Osteoblast (primary cell): ENCODE data around the gene VCX2. TPM values are rescaled to one million over a fixed set of nuclear protein-coding genes. Genes with fewer than 3 reads are reported as not detected.

ENCODE experiments used
- DNase-seq: peaks from one replicate; pipeline ENCODE4 v3.0.0; 2011; ENCODE audit warnings: low spot score, mixed read lengths; ENCODE audit not compliant: insufficient read length; ENCODE audit errors: missing footprints
- H2AFZ ChIP-seq: 2 replicates; pipeline ENCODE4 v1.6.0; 2011; ENCODE audit warnings: mild to moderate bottlenecking, low read length
- H3K27ac ChIP-seq: 2 replicates; pipeline ENCODE4 v1.5.1; 2011; ENCODE audit warnings: mild to moderate bottlenecking, low read depth, low read length, moderate library complexity
- H3K27me3 ChIP-seq: 2 replicates; pipeline ENCODE4 v1.6.0; 2012; ENCODE audit warnings: mild to moderate bottlenecking, control low read depth, inconsistent platforms, low read length, moderate library complexity; ENCODE audit not compliant: insufficient read depth
- H3K36me3 ChIP-seq: 2 replicates; pipeline ENCODE4 v1.5.1; 2011; ENCODE audit warnings: mild to moderate bottlenecking, low read length, control low read depth, moderate library complexity; ENCODE audit not compliant: insufficient read depth
- H3K4me1 ChIP-seq: 2 replicates; pipeline ENCODE4 v1.5.1; 2011; ENCODE audit warnings: mild to moderate bottlenecking, low read length, control low read depth, moderate library complexity; ENCODE audit not compliant: insufficient read depth
- H3K4me2 ChIP-seq: 2 replicates; pipeline ENCODE4 v1.6.0; 2011; ENCODE audit warnings: mild to moderate bottlenecking, low read length; ENCODE audit not compliant: insufficient read depth
- H3K4me3 ChIP-seq: fragments of 200-600 bp; sonication (generic); 3 replicates; pipeline ENCODE4 v1.5.1; 2012; ENCODE audit warnings: mild to moderate bottlenecking, low read length, inconsistent platforms; ENCODE audit not compliant: insufficient read depth
- H3K79me2 ChIP-seq: 2 replicates; pipeline ENCODE4 v1.6.0; 2012; ENCODE audit warnings: mild to moderate bottlenecking, low read length, control low read depth, inconsistent platforms; ENCODE audit not compliant: insufficient read depth
- H3K9me3 ChIP-seq: 2 replicates; pipeline ENCODE4 v1.5.1; 2011; ENCODE audit warnings: low read depth, low read length, control low read depth
- H4K20me1 ChIP-seq: 2 replicates; pipeline ENCODE4 v1.6.0; 2012; ENCODE audit warnings: mild to moderate bottlenecking, low read length, control low read depth; ENCODE audit not compliant: insufficient read depth
- total RNA-seq: library from RNA; depleted of rRNA; stranded (reverse); fragments of >200 nt; gene quantifications from 2 replicates; pipeline ENCODE4 v1.2.3, GENCODE V29; 2012
- TF ChIP-seq, protein P1 (sequence below): IDR thresholded peaks from 2 replicates; pipeline ENCODE4 v1.5.1; 2011; ENCODE audit warnings: mild to moderate bottlenecking, low read depth, low read length, moderate library complexity; ENCODE audit errors: extremely low read depth

VCX2 gene
- total RNA-seq, 1 donor = not detected

DNA sequence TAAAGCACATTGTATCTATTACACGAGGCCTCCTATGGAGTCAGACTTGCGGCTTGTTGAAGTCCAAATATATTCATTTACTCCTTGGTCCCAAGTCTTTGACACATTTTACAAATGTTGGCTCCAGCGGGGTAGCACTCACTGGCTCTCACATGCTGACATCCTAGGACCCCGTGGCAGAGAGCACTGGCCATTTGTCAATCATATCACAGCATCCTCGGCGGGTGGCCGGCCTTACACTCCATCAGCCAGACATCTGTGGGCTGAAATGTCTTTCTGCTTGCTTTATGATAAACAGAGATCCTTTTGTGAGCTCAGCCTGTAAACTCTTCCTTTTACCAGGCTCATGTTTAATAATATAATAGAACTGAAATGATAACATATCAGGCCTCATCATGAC is 25.7 kb upstream of the VCX2 start:
- Histone ChIP-seq H3K4me1 (no peaks in the 10 kb centered on the region), H3K9me3 (peaks cover 2% of the 10 kb centered on the region), H3K36me3 (no peaks in the 10 kb centered on the region), H3K27me3 (no peaks in the 10 kb centered on the region), H3K4me2 (no peak overlapping the region), H3K27ac (no peak overlapping the region), H3K79me2 (no peaks in the 10 kb centered on the region), H3K4me3 (no peak overlapping the region), H2AFZ (no peak overlapping the region), H4K20me1 (no peaks in the 10 kb centered on the region)
- DNase-seq = no peak
- TF ChIP-seq, protein P1, sequence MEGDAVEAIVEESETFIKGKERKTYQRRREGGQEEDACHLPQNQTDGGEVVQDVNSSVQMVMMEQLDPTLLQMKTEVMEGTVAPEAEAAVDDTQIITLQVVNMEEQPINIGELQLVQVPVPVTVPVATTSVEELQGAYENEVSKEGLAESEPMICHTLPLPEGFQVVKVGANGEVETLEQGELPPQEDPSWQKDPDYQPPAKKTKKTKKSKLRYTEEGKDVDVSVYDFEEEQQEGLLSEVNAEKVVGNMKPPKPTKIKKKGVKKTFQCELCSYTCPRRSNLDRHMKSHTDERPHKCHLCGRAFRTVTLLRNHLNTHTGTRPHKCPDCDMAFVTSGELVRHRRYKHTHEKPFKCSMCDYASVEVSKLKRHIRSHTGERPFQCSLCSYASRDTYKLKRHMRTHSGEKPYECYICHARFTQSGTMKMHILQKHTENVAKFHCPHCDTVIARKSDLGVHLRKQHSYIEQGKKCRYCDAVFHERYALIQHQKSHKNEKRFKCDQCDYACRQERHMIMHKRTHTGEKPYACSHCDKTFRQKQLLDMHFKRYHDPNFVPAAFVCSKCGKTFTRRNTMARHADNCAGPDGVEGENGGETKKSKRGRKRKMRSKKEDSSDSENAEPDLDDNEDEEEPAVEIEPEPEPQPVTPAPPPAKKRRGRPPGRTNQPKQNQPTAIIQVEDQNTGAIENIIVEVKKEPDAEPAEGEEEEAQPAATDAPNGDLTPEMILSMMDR = no peak

DNA sequence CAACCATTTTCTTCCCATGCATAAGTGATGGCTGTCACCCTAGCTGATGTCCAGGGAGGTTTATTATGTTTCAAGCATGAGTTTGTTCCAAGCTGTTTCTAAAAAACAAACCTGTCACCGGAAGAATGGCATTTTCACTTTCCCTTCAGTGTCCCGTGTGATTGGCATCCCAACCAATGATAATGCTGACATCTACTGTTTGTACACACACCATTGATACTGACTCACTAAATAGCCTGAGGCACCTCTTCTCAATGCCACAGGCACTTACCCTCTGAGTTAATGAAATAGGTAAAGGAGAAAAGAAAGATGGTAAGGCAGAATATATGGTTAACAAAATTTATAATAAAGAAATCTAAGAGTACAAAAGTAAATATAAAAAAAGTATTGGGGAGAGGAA is 23.1 kb upstream of the VCX2 start:
- DNase-seq = no peak
- Histone ChIP-seq H3K4me2 (no peak overlapping the region), H3K9me3 (peaks cover 2% of the 10 kb centered on the region), H3K27ac (no peak overlapping the region), H3K79me2 (no peaks in the 10 kb centered on the region), H2AFZ (no peak overlapping the region), H4K20me1 (no peaks in the 10 kb centered on the region), H3K4me1 (no peaks in the 10 kb centered on the region), H3K36me3 (no peaks in the 10 kb centered on the region), H3K4me3 (no peak overlapping the region), H3K27me3 (no peaks in the 10 kb centered on the region)
- TF ChIP-seq, protein P1 = no peak

DNA sequence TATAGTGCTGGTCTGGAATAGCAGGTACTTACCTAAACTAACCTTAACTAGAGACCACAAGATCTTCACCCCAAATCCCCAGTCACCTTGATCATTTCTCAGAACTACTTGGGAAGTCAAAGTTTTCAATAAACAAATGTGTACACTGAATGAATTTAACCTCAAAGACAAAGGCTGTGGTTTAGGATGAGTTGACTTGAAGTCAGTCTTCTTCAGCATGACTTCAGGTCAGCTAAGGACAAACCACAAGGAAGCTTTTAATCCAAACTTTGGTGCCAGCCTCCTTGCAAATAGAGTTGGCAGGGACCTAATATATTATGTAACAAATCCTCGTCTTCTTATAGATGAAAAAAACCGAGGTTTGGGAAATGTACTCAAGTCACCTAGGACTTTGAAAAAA is 21.2 kb upstream of the VCX2 start:
- no peak for DNase-seq
- TF ChIP-seq, protein P1 = no peak

DNA sequence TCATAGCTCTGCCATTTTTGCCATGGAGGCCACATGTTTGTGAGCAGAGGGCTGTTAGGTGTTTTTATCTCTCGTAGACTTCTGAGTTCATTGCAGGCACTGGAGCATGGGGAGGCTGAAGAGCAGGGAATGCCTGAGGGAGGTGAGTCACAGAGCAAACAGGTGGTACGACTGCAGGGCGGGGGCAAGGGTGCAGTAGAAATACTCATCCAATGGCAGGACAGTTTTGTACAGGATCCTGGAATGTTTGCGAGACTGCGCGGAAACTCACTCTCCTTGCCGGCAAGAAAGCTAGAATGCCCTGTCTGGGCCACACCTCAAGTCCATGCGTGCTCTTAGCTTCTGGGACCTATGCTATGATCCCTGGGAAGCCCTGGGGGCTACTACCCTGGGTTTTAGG is 20.0 kb upstream of the VCX2 start:
- Histone ChIP-seq H3K36me3 (no peaks in the 10 kb centered on the region), H3K4me2 (no peak overlapping the region), H3K27me3 (no peaks in the 10 kb centered on the region), H3K4me3 (no peak overlapping the region), H3K9me3 (peaks cover 2% of the 10 kb centered on the region), H2AFZ (no peak overlapping the region), H3K4me1 (no peaks in the 10 kb centered on the region), H4K20me1 (no peaks in the 10 kb centered on the region), H3K79me2 (no peaks in the 10 kb centered on the region), H3K27ac (no peak overlapping the region)
- no peak for DNase-seq
- TF ChIP-seq, protein P1 = no peak

More for the DNA sequence above, 21.2 kb upstream of the VCX2 start:
- H3K36me3 ChIP-seq = no peaks in the 10 kb centered on the region
- H4K20me1 ChIP-seq = no peaks in the 10 kb centered on the region
- H2AFZ ChIP-seq = no peak overlapping the region
- no peaks in the 10 kb centered on the region for H3K4me1 ChIP-seq
- H3K27me3 ChIP-seq = no peaks in the 10 kb centered on the region
- H3K27ac ChIP-seq = no peak overlapping the region
- H3K79me2 ChIP-seq = no peaks in the 10 kb centered on the region
- H3K9me3 ChIP-seq = peaks cover 2% of the 10 kb centered on the region
- no peak overlapping the region for H3K4me3 ChIP-seq
- no peak overlapping the region for H3K4me2 ChIP-seq
